GM19395 (cell line): Measurements from ENCODE around the gene HEXIM1.

Source experiments
- ATAC-seq: cut with Tn5 transposase; IDR thresholded peaks from one replicate; pipeline ENCODE4 v1.9.1; 2021; ENCODE audit warnings: mild to moderate bottlenecking, moderate library complexity; ENCODE audit not compliant: unreplicated experiment

The HEXIM1 gene

DNA sequence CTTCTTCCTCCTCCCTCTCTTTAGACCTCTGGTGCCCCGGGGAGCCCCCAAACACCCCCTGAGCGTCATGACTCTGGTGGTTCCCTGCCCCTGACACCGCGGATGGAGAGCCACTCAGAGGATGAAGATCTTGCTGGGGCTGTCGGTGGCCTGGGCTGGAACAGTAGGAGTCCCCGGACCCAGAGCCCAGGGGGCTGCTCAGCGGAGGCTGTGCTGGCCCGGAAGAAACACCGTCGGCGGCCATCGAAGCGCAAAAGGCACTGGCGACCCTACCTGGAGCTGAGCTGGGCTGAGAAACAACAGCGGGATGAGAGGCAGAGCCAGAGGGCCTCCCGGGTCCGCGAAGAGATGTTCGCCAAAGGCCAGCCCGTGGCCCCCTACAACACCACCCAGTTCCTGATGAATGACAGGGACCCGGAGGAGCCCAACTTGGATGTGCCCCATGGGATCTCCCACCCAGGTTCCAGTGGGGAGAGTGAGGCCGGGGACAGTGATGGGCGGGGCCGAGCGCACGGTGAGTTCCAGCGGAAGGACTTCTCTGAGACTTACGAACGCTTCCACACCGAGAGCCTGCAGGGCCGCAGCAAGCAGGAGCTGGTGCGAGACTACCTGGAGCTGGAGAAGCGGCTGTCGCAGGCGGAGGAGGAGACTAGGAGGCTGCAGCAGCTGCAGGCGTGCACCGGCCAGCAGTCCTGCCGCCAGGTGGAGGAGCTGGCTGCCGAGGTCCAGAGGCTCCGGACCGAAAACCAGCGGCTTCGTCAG is 20.9 kb downstream of the HEXIM1 start:
- no peak for ATAC-seq

DNA sequence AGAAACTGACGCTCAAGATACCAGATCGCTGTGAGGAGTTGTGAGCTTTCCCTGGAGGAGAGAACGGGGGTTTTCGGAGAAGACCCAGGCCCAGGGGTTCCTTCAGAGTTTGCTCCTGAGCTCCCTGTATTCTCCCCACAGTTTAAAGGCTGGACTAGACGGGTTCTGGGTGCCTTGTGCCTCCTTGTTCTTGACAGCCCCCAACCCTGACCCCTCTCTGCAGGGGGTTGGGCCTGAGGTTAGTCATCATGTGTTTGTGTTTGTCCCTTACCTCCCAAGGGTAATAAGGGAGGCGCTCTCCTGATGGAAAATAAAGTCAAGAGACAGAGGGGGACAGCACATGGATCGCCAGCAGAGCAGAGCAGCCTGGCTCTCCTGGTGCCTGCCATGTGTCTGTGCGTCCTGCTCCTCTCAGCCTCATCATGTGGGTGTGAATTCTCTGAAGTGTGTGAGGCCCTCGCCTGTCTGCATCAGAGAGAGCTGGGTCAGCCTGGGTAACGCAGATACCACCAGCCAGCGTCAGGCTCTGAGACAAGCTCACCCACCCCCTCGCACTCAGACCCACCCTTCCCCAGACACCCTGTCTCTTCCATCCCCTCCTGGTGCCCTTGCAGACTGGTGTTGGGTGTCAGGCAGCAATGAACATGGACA is 22.1 kb downstream of the HEXIM1 start:
- no peak for ATAC-seq

DNA sequence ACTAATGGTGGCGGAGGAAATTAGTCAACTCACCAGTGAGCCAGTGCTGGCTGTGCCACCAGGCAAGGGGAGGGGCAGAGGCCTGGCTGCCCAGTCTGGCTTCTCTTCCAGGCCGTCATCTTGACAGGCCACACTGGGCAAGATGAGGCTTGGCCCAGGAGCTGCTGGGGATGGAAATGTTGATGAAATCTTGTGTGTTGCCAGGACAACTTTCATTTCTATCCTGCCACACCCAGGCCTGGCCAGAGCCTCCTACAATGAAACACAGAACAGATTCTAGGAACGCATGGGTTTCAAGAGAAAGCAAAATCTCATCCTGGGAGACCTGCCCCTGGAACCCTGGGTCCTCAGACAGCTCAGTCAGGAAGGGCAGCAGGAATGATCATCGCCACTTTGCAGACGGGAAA is 22.7 kb downstream of the HEXIM1 start:
- ATAC-seq: no peak

DNA sequence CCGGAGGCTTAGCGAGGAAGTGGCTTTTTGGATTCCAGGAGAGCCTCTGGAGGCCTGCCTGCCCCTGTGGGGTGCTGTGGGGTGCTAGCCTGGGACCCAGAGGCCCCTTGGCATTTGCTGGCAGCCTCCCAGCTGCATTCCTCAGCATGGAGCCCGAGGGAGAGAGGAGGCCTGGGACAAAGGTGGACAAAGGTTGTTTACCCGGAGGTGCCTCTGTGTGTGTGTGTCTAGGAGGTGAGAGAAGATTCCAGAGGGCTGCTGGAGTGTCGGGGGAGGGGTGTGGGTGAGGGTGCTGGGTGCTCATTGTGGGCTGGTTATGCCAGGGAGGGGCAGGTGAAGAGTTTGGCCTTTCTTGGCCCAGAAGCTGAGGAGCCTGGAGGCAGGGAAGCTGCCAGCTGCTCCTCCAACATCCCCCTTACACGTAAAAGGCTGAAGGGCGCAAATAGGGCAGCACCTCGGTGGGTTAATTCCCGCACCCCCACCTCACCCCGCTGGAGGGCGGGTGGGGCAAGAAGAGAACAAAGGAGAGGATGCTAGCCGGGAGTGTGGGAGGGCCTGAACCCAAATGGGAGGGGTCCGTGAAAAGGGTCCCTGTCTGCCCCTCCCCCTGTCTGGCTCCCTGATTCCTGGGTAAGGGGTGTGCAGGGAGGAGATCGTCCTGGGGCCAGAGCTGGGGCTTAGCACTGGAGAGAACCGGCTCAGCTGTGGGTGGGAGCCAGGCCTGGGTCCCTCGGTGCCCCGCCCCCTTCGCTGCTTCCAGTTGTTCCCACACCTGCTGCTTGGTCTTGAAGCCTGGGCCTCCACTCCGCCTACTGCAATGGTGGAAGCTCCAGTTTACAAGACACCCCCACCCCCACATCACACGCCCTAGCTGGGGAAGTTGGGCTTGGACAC is 23.3 kb downstream of the HEXIM1 start:
- ATAC-seq: no peak

DNA sequence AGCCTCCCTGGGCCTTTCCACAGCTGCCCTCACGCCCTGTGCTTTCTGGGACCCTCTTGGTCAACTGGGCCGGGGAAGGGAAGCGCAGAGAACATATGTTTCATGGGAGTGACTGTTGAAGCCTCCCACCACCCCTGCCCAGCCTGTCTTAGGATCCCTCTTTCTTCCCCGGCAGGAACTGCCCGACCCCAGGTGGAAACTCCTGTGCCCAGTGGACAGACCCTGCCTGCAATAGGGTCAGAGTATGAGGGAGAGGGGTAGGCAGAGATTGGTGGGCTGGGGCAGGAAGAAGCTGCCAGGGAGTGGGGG is 23.9 kb downstream of the HEXIM1 start:
- no peak for ATAC-seq

DNA sequence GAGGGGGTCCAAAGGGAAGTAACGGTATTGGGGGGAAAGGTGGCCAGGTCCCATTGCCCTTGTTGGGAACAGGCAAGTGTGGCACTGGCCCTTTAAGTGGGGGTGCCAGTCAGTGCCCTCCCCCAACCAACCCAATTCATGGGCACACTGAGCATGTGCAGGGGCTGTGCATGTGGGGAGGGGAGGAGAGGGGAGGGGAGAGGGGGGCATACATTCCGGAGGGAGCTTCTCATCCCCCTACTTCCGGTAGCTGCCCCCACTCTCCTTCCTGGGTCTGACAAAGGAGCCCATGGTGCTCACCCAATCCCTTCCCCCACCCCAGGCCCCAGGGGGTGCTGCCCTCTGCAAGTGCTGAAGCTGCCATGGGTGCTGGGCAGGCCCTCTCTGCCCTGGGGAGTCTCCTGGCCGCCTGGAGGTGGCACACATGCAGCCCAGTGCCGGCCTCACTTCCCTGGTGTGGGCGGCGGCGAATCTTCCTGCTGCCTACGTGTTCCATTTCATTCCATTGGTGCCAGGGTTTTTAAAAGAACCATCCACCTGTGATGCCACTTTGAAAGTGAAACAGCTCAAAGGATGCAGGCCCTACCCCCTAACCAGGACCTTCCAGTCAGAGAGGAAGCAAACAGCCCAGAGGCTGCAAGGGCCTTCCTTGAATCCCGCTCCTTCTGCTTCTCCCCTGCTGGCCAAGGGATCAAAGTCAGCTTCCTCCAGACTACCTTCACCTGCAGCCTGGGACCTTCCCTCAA is 24.4 kb downstream of the HEXIM1 start:
- no peak for ATAC-seq

DNA sequence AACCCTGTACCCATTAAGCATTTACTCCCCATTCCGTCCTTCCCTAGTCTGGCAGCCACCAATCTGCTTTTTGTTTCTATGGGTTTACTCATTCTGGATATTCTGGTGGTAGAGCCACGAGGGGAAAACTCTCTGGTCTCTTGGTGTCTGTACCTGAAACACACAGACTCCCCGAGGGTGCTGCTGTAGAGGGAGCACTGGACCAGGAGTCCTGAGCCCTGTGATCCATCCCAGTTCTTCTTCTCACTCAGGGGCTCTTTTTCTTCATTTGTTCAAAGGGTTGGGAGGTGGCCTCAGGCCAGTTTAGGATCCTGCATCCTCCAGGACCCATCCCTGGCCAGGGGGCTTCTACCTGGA is 27.5 kb downstream of the HEXIM1 start:
- no peak for ATAC-seq

DNA sequence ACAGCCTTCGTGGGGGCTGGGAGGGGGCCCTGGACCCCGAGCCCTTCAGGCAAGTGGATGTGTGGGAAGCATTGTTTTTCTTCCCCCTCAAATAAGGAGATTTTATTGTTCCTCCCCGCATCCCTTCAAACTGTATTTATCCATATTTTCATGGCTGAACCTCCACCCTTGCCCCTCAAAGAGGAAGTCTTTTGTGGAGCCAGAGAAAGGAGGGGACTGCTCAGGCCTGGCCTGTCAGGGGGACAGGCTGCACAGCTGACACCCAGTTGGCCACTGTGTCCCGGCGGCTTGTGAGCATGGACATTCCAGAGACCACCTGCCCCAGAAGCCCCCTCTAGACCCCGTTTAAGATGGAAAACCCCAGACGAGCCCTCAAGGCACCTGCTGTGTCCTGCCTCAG is 29.3 kb downstream of the HEXIM1 start:
- no peak for ATAC-seq

DNA sequence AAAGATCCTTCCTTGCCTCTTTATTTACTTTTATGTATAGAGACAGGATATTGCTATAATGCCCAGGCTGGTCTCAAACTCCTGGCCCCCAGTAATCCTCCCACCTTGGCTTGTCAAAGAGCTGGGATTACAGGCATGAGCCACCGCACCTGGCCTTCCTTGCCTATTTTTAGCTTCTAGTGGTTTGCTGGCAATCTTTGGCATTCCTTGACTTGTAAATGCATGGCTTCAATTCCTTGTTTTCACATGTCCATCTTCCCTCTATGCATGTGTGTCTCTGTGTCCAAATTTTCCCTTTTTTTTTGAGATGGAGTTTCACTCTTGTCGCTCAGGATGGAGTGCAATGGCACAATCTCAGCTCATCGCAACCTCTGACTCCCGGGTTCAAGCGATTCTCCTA is 35.9 kb downstream of the HEXIM1 start:
- ATAC-seq: no peak

DNA sequence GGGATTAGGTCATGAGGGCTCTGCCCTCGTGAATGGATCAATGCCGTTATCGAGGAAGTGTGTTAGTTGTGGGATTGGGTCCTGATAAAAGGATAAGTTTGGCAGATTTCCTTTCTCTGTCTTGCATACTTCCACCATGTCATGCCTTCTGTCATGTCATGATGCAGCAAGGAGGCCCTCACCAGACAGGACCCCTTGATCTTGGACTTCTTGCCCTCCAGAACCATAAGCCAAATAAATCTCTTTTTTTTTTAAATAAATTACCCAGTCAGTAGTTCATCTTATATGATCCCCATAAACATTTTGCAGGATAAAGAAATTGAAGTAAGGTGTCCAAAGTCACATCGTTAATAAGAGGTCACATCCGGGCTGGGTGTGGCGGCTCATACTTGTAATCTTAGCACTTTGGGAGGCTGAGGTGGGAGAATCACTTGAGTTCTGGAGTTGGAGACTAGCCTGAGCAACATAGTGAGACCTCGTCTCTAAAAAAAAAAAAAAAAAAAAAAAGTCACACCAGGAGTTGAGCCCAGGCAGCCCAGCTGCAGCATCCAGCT is 38.6 kb downstream of the HEXIM1 start:
- no peak for ATAC-seq

DNA sequence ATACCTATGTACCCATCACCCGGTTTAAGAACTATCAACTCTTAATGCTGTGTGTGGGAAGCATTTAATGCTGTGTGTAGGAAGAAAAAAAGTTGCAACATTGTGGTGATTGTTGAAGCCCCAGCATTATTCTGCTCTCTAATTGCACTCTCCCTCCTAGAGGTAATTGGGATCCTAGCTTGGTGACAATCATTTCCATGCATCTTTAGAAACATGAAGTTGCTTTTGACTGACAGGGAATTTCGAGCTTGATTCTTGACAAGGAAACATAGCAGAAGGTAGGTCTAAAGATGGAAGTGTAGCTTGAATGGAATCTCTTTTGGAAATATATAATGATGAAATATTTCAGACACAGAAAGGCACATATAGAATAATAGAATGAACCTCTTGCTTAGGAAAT is 40.7 kb downstream of the HEXIM1 start:
- no peak for ATAC-seq

DNA sequence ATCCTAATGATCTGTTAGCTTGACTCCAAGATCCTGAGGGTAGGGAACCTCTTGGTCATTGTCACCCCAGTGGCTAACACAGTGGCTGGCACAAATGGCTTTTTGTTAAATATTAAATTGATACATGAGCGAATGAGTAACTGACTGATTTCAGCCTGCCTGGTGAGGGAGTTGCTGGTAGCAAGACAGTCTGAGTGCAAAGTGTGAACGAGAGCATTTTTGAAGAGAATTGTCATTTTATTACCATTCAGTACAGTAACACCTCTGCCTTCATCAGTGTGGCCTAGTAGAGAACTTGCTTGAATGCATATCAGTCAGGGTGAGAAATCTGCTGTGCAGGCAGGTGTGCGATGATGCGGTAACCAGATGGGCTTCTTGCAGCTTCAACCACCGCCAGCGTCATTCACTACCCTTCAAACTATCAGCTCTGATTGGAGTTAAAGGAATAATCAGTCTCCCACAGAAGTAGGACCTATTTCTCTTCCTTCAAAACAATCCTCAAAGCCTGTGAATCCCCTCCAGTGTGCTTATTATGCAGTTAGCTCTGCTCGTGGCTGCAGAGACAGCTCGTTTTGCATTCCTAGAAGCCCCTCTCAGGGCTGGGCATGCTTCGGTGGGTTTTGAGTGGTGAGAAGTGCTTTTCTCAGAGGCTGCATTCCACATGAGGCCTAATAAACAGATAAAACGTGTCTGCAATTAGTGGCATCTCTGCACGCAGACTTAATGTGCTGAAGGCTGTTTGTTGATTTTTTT is 42.4 kb downstream of the HEXIM1 start:
- ATAC-seq: no peak

DNA sequence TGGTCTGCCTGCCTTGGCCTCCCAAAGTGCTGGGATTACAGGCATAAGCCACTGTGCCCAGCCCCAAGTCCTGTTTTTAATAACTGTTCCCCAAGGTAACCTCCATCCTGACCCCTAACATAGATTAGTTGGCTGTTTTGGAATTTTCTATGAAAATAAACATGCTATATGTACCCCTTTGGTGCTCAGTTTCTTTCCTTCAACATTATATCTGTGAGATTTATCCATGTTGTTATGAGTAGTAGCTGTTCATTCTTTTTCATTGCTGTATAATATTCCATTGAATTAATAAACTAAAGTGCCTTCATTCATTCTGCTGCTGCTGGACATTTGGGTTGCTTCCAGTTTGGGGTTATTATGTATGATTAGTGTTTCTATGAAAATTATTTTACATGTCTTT is 47.1 kb downstream of the HEXIM1 start:
- no peak for ATAC-seq

DNA sequence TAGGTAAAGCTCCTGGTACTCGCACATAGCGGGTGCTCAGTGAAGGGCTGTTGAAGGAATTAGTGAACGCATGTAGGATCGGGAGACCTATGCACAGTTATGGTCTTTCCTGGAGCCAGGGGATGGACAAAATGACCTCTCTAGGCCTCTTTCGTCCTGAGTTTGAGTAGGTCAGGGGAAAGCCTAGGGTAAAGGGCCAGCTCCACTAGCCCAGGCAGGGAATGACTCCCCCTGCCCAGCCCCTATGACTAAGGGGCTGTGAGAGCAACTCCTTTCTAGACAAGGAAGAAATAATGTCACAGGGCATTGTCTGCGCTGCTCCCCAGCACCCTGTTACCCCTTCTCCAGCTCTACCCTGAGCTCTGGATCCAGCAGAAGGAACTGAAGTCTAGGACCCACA is 48.8 kb downstream of the HEXIM1 start:
- no peak for ATAC-seq

DNA sequence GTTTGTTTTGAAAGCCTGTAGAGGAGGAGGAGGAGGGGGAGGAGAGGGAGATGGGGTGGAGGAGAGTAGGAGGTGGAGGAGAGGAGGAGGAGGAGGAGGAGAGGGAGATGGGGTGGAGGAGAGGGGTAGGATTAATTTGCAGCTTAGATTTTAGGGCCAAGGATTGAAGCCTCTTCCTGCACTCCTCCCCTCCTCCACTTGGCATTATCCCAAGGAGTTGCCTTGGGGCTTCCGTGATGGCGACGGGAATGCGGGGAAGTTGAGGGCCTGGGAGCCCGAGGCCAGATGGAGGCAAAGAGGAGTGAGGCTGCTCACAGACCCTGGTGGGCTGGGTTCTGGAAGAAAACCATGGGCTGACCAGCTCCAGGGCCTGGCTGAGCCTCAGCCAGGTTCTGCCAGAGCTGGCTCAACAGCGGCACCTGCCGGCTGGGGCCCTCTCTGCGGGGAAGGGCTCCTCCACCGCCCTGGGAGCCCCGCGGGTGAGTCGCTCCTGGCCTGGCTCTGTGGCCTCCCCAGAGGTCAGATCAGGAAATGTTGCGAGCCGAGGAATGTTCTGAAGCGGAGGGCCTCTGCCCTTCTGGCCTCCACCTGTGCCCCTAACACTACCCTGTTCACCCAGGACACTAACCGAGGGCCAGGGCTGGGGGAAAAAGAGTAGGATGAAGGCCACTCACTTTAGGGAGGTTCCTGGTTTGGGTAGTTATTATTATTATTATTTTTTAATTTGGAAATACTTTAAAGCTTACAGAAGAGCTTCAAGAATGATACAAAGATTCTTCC is 49.5 kb downstream of the HEXIM1 start:
- no peak for ATAC-seq

DNA sequence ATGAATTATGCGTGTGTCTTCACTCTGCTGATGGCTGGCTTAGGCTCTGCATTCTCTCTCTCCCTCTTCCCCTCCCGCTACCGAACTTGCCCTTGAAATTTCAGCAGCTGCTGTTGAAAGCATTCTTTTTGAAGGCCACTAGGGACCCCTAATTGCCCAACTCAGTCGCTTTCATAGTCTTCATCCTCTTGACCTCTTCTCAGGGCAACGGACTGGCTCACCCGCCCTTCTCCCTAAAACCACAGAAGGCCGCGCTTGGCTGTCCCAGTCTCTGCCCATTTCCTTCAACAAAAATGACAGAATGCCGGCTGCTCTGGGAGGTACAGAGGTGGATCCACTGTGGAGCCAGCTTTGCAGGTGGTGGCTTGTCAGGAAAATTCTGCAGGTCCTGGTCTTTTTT is 52.4 kb downstream of the HEXIM1 start:
- ATAC-seq: no peak

DNA sequence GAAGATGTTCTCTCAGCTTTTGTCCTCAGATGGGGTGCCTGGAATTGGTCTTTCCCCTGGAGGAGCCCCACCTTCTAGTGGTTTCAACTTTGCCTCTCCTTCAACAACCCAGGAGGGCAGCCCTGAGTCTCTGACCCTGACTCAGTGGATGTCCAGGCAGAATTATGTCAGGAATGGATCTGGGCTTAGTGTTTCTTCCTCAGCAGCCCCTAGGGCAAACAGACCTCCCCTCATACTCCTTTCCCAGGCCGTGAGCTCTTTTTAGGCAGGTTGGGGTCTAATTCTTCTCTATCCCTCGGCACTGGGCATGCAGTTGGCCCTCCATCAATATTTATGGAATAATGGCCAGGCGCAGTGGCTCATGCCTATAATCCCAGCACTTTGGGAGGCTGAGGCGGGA is 53.2 kb downstream of the HEXIM1 start:
- no peak for ATAC-seq
